GM10847 (cell line): Measurements from ENCODE around the gene PXN.

Experiments
- POLR2A ChIP-seq: IDR thresholded peaks from 2 replicates; pipeline ENCODE4 v1.6.1; 2011; ENCODE audit not compliant: insufficient read length; ENCODE audit errors: extremely low read depth

Gene PXN

GRCh38 chr12:120266180-120266870 lies 795 bp upstream of the PXN start:
- TF ChIP-seq POLR2A = no peak

- TF ChIP-seq POLR2A = no peak
Observed at GRCh38 chr12:120264904-120265472, 542 bp downstream of the PXN start.

GRCh38 chr12:120264086-120264903 lies 1.2 kb downstream of the PXN start:
- TF ChIP-seq POLR2A = no peak

- TF ChIP-seq POLR2A = no peak
Observed at GRCh38 chr12:120263748-120264085, 1.8 kb downstream of the PXN start.

GRCh38 chr12:120262852-120263747 lies 2.4 kb downstream of the PXN start:
- no peak for TF ChIP-seq POLR2A

GRCh38 chr12:120261951-120262851 lies 3.3 kb downstream of the PXN start:
- no peak for TF ChIP-seq POLR2A

GRCh38 chr12:120260607-120261006 lies 4.9 kb downstream of the PXN start:
- TF ChIP-seq POLR2A = no peak

GRCh38 chr12:120259418-120260202 lies 5.9 kb downstream of the PXN start:
- TF ChIP-seq POLR2A = no peak

GRCh38 chr12:120258323-120258896 lies 7.1 kb downstream of the PXN start:
- no peak for TF ChIP-seq POLR2A

- no peak for TF ChIP-seq POLR2A
Observed at GRCh38 chr12:120257041-120257821, 8.3 kb downstream of the PXN start.

- no peak for TF ChIP-seq POLR2A
Observed at GRCh38 chr12:120254809-120255208, 10.7 kb downstream of the PXN start.
